Neutrophil (primary cell): Measurements from ENCODE around the gene STT3B.

Source experiments
- H3K27ac ChIP-seq: fragments of 200-600 bp; sonication (generic); 2 replicates; pipeline ENCODE4 v1.5.1; 2016; ENCODE audit warnings: mild to moderate bottlenecking, moderate library complexity
- H3K27me3 ChIP-seq: fragments of 200-600 bp; sonication (generic); 2 replicates; pipeline ENCODE4 v1.6.0; 2016; ENCODE audit warnings: mild to moderate bottlenecking
- H3K36me3 ChIP-seq: fragments of 200-600 bp; sonication (generic); 2 replicates; pipeline ENCODE4 v1.5.1; 2017
- H3K4me1 ChIP-seq, 2 experiments: fragments of 200-600 bp in 1 of 2; sonication (generic) in 1 of 2; 1 replicate in 1 of 2; 2 replicates in 1 of 2; pipeline versions ENCODE4 v1.5.1 to v1.6.1; 2013 to 2016; ENCODE audit warnings: low read depth in 1 of 2, low read length in 1 of 2, mild to moderate bottlenecking in 1 of 2, moderate library complexity in 1 of 2; ENCODE audit not compliant: control insufficient read depth in 1 of 2, insufficient read depth in 1 of 2
- H3K4me3 ChIP-seq, 2 experiments: fragments of 200-600 bp in 1 of 2; sonication (generic) in 1 of 2; 1 replicate in 1 of 2; 2 replicates in 1 of 2; pipeline ENCODE4 v1.5.1; 2013 to 2016; ENCODE audit warnings: low read depth in 1 of 2, low read length in 1 of 2, mild to moderate bottlenecking in 1 of 2, moderate library complexity in 1 of 2
- H3K9me3 ChIP-seq: fragments of 200-600 bp; sonication (generic); 2 replicates; pipeline ENCODE4 v1.5.1; 2016
- CTCF ChIP-seq: fragments of 200-600 bp; sonication (generic); IDR thresholded peaks from 2 replicates; pipeline ENCODE4 v1.5.1; 2016; ENCODE audit warnings: antibody characterized with exemption

Gene STT3B

GRCh38 chr3:31532587-31533168 lies at the start of gene STT3B:
Gene STT3B (plus strand): TSS chr3:31532925. CDS start chr3:31532999, 74 bp downstream.
- peak within 1 kb of the TSS; percentile 93 for H3K27ac ChIP-seq
- TF ChIP-seq CTCF, result peak; percentile 3
- peak within 1 kb of the TSS; percentile 95 to 96 for H3K4me3 ChIP-seq
- H3K9me3 ChIP-seq, result no peaks in the 10 kb centered on the region
- peaks cover 51 to 52% of the 10 kb centered on the region in 2 experiments for H3K4me1 ChIP-seq
- H3K36me3 ChIP-seq, result no peaks in the 10 kb centered on the region
- H3K27me3 ChIP-seq, result no peaks in the 10 kb centered on the region

- no peak for TF ChIP-seq CTCF
- H3K4me3 ChIP-seq, result no peak overlapping the region
- no peak overlapping the region for H3K27ac ChIP-seq
- no peaks in the 10 kb centered on the region for H3K27me3 ChIP-seq
- H3K4me1 ChIP-seq, result peaks cover 7% of the 10 kb centered on the region in 2 experiments
- no peaks in the 10 kb centered on the region for H3K36me3 ChIP-seq
- H3K9me3 ChIP-seq, result no peaks in the 10 kb centered on the region
Measured at GRCh38 chr3:31483776-31484175, 48.9 kb upstream of the STT3B start.

- no peaks in the 10 kb centered on the region for H3K27me3 ChIP-seq
- H3K36me3 ChIP-seq, result no peaks in the 10 kb centered on the region
- TF ChIP-seq CTCF, result no peak
Measured at GRCh38 chr3:31485196-31485595, 47.5 kb upstream of the STT3B start.

GRCh38 chr3:31486865-31487533 lies 45.7 kb upstream of the STT3B start:
- Histone ChIP-seq H3K36me3 (no peaks in the 10 kb centered on the region), H3K27me3 (no peaks in the 10 kb centered on the region), H3K4me3 (no peak overlapping the region), H3K27ac (no peak overlapping the region), H3K4me1 (peaks cover 7% of the 10 kb centered on the region in 2 experiments), H3K9me3 (no peaks in the 10 kb centered on the region)
- no peak for TF ChIP-seq CTCF

More at GRCh38 chr3:31485196-31485595, 47.5 kb upstream of the STT3B start:
- Histone ChIP-seq H3K4me1 (peaks cover 7% of the 10 kb centered on the region in 2 experiments), H3K4me3 (no peak overlapping the region), H3K27ac (peak overlapping the region; percentile 10), H3K9me3 (no peaks in the 10 kb centered on the region)

GRCh38 chr3:31488475-31489017 lies 44.2 kb upstream of the STT3B start:
- no peaks in the 10 kb centered on the region for H3K36me3 ChIP-seq
- no peak overlapping the region for H3K27ac ChIP-seq
- H3K4me3 ChIP-seq, result no peak overlapping the region
- H3K27me3 ChIP-seq, result no peaks in the 10 kb centered on the region
- no peaks in the 10 kb centered on the region for H3K9me3 ChIP-seq
- TF ChIP-seq CTCF, result no peak
- peaks cover 7% of the 10 kb centered on the region in 2 experiments for H3K4me1 ChIP-seq
